Upper lobe of left lung (tissue), 6 donors: ENCODE results near the gene RIMS1. TPM values are rescaled to one million over a fixed set of nuclear protein-coding genes. Genes with fewer than 3 reads are reported as not detected.
A peak's percentile ranks its signal among the peaks of the same experiment; 100 is the strongest.

Experiments used
- ATAC-seq, 2 donors: fragments of 200-7000 bp; cut with Tn5 transposase; one replicate each; pipeline ENCODE4 v1.9.1; 2022; ENCODE audit warnings: mild to moderate bottlenecking in 2 of 2, moderate library complexity in 2 of 2; ENCODE audit not compliant: low FRiP score in 2 of 2
- DNase-seq, 2 donors: peaks; one replicate each; pipeline ENCODE4 v3.0.0-alpha.2; 2019 to 2020
- H3K27ac ChIP-seq, 4 donors: fragments of 200-600 bp; sonication (generic); one replicate each; pipeline ENCODE4 v1.5.1; 2016 to 2019
- H3K27me3 ChIP-seq, 4 donors: fragments of 200-600 bp; sonication (generic); one replicate each; pipeline ENCODE4 v1.5.1; 2017 to 2019
- H3K36me3 ChIP-seq, 4 donors: fragments of 200-600 bp; sonication (generic); one replicate each; pipeline ENCODE4 v1.5.1; 2016 to 2019
- H3K4me1 ChIP-seq, 4 donors: fragments of 200-600 bp; sonication (generic); one replicate each; pipeline ENCODE4 v1.5.1; 2018 to 2019
- H3K4me3 ChIP-seq, 4 donors: fragments of 200-600 bp; sonication (generic); one replicate each; pipeline ENCODE4 v1.5.1; 2017 to 2019; ENCODE audit warnings: mild to moderate bottlenecking in 2 of 4, moderate library complexity in 1 of 4
- H3K9me3 ChIP-seq, 4 donors: fragments of 200-600 bp; sonication (generic); one replicate each; pipeline ENCODE4 v1.5.1; 2018 to 2019
- EP300 ChIP-seq, 4 donors: sonication (generic); formaldehyde crosslinking; IDR thresholded peaks; one replicate each; pipeline ENCODE4 v1.5.1; 2017; ENCODE audit warnings: antibody characterized with exemption in 4 of 4, control low read depth in 2 of 4
- POLR2A ChIP-seq, 4 donors: fragments of 450-650 bp; IDR thresholded peaks; one replicate each; pipeline ENCODE4 v1.5.1; 2016 to 2017; ENCODE audit warnings: antibody characterized with exemption in 4 of 4, mild to moderate bottlenecking in 2 of 4
- POLR2AphosphoS5 ChIP-seq, 2 donors: sonication (generic); formaldehyde crosslinking; IDR thresholded peaks; one replicate each; pipeline ENCODE4 v1.5.1; 2017; ENCODE audit warnings: antibody characterized with exemption in 2 of 2
- WGBS, 2 donors: methylation state at CpG; one replicate each; pipeline ENCODE4 v1.1.5; 2017 to 2018; 5-methylcytosine and 5-hydroxymethylcytosine counted together
- total RNA-seq, 6 donors: library from RNA; depleted of rRNA in 4 of 6; stranded (reverse); fragments of >200 nt in 4 of 6; gene quantifications; one replicate each; pipeline versions ENCODE4 v1.1.0 to v1.2.1, GENCODE V29; 2016 to 2021
- TF ChIP-seq, protein P1 (sequence below), 6 experiments: fragments of 450-650 bp in 4 of 6; fragments of 200-600 bp in 2 of 6; sonication (generic) in 2 of 6; IDR thresholded peaks; one replicate each; pipeline ENCODE4 v1.5.1; 2016 to 2019; ENCODE audit warnings: antibody characterized with exemption in 6 of 6
- donor health status: DM: no; HTN: no; CAD: no; lungs with moderate emphysema.
- donor health status: DM: no; HTN: yes; CAD: no; lungs with severe emphysema.

RIMS1 gene
- total RNA-seq, 6 donors from 2014 or later: 1.0 to 4.1 (median 2.7) TPM

DNA sequence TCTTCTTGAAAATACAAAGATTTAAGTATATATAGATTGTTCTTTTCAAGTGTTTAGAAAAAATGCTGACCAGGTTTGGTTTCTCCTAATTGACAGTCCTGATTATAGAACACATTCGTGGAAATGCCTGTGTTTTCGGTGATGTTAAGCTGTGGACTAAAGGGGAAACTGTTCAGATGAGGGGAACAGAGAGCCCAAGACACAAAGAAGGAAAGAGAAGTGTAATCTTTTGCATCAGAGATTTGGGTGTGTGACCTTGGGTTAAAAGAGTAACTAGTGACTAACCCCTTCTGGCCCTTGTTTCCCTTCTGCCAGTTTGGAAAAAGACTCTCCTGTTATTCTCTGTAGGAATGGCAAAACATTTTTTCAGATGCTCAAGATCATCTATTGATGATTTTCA is 331.3 kb downstream of the RIMS1 start:
- Histone ChIP-seq H3K4me1 (no peaks in the 10 kb centered on the region), H3K36me3 (no peaks in the 10 kb centered on the region), H3K4me3 (no peak overlapping the region), H3K27ac (no peak overlapping the region), H3K9me3 (no peaks in the 10 kb centered on the region), H3K27me3 (no peaks in the 10 kb centered on the region)
- DNase-seq (no peak), ATAC-seq (no peak)
- WGBS, 2 donors: 94 to 98% methylated on average over 2 of the region's 2 CpGs
- TF ChIP-seq POLR2AphosphoS5 (IDR thresholded peaks at IDR 0.05): no peak
- no peak for TF ChIP-seq POLR2A (IDR thresholded peaks at IDR 0.05)
- TF ChIP-seq, protein P1, sequence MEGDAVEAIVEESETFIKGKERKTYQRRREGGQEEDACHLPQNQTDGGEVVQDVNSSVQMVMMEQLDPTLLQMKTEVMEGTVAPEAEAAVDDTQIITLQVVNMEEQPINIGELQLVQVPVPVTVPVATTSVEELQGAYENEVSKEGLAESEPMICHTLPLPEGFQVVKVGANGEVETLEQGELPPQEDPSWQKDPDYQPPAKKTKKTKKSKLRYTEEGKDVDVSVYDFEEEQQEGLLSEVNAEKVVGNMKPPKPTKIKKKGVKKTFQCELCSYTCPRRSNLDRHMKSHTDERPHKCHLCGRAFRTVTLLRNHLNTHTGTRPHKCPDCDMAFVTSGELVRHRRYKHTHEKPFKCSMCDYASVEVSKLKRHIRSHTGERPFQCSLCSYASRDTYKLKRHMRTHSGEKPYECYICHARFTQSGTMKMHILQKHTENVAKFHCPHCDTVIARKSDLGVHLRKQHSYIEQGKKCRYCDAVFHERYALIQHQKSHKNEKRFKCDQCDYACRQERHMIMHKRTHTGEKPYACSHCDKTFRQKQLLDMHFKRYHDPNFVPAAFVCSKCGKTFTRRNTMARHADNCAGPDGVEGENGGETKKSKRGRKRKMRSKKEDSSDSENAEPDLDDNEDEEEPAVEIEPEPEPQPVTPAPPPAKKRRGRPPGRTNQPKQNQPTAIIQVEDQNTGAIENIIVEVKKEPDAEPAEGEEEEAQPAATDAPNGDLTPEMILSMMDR (IDR thresholded peaks at IDR 0.05): no peak
- no peak for TF ChIP-seq EP300 (IDR thresholded peaks at IDR 0.05)

GRCh38 chr6:72218125-72218524 is 331.8 kb downstream of the RIMS1 start:
- no peak for ATAC-seq
- TF ChIP-seq, protein P1 (IDR thresholded peaks at IDR 0.05): no peak
- TF ChIP-seq POLR2AphosphoS5 (IDR thresholded peaks at IDR 0.05) (no peak), EP300 (IDR thresholded peaks at IDR 0.05) (no peak), POLR2A (IDR thresholded peaks at IDR 0.05) (no peak)

DNA sequence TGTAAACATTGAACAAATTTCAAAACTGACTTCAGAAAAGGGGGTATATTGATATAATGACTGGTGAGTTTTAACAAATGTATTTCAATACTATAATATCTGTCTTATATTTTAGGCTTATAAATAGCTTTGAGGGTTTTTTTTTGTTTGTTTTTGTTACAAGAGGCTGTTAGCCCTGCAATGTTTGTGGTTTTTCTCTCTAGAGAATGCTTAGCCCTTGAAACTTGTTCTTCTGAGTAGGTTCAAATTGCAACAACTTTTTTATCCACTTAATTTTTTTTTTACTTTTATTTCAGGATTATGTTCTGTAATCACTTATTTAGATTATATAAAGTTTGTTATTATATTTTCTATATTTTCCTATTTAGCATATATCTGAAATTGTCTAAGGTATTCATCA is 333.2 kb downstream of the RIMS1 start:
- TF ChIP-seq POLR2AphosphoS5 (IDR thresholded peaks at IDR 0.05): no peak
- TF ChIP-seq POLR2A (IDR thresholded peaks at IDR 0.05): no peak
- TF ChIP-seq EP300 (IDR thresholded peaks at IDR 0.05): no peak
- TF ChIP-seq, protein P1 (IDR thresholded peaks at IDR 0.05): no peak
- DNase-seq: no peak
- Histone ChIP-seq H3K27me3 (no peaks in the 10 kb centered on the region), H3K27ac (no peak overlapping the region), H3K4me1 (no peaks in the 10 kb centered on the region), H3K9me3 (no peaks in the 10 kb centered on the region), H3K4me3 (no peak overlapping the region), H3K36me3 (no peaks in the 10 kb centered on the region)
- ATAC-seq: no peak

More at GRCh38 chr6:72218125-72218524, 331.8 kb downstream of the RIMS1 start:
- DNase-seq: peak in 1 of 2 donors; percentile 22
- H3K36me3 ChIP-seq: no peaks in the 10 kb centered on the region
- no peak overlapping the region for H3K4me3 ChIP-seq
- 14 to 18% methylated on average over 2 of the region's 2 CpGs for WGBS, 2 donors
- H3K9me3 ChIP-seq: no peaks in the 10 kb centered on the region
- H3K27ac ChIP-seq: no peak overlapping the region
- no peaks in the 10 kb centered on the region for H3K27me3 ChIP-seq
- no peaks in the 10 kb centered on the region for H3K4me1 ChIP-seq

GRCh38 chr6:72238021-72238420 is 351.7 kb downstream of the RIMS1 start:
- ATAC-seq: no peak
- Histone ChIP-seq H3K36me3 (no peaks in the 10 kb centered on the region), H3K4me3 (no peak overlapping the region), H3K27ac (no peak overlapping the region), H3K4me1 (no peaks in the 10 kb centered on the region), H3K9me3 (no peaks in the 10 kb centered on the region), H3K27me3 (no peaks in the 10 kb centered on the region)
- no peak for TF ChIP-seq POLR2AphosphoS5 (IDR thresholded peaks at IDR 0.05)
- TF ChIP-seq POLR2A (IDR thresholded peaks at IDR 0.05): no peak
- TF ChIP-seq, protein P1 (IDR thresholded peaks at IDR 0.05): no peak
- no peak for TF ChIP-seq EP300 (IDR thresholded peaks at IDR 0.05)
- DNase-seq: no peak
- WGBS, 2 donors: 0% methylated on average over 1 of the region's 1 CpG

DNA sequence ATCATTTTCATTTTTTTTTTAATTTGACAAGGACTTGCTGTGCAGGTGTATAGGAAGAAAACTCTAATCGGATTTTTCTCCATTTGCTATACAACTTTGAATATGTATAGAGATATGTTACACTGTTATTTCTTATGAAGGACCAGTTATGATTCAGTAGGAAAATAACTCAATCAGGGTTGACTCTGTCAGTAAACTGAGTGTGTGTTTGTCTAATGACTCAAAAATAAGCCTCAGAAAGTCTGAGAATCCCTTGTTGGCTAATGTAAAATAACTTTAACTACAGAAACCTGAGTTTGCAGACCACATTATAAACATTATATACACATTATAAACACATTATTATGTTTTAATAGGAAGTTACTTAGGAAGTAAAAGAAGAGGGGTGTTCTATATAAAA is 352.6 kb downstream of the RIMS1 start:
- ATAC-seq (no peak), DNase-seq (no peak)
- Histone ChIP-seq H3K4me1 (no peaks in the 10 kb centered on the region), H3K9me3 (no peaks in the 10 kb centered on the region), H3K4me3 (no peak overlapping the region), H3K36me3 (no peaks in the 10 kb centered on the region), H3K27me3 (no peaks in the 10 kb centered on the region), H3K27ac (no peak overlapping the region)
- 74 to 93% methylated on average over 1 of the region's 1 CpG for WGBS, 2 donors
- no peak for TF ChIP-seq POLR2AphosphoS5 (IDR thresholded peaks at IDR 0.05)
- TF ChIP-seq POLR2A (IDR thresholded peaks at IDR 0.05): no peak
- no peak for TF ChIP-seq EP300 (IDR thresholded peaks at IDR 0.05)
- TF ChIP-seq, protein P1 (IDR thresholded peaks at IDR 0.05): no peak
